ENCODE measurements around the gene HOXB6.

The HOXB6 gene

GRCh38 chr17:48552466-48553189, 52.2 kb downstream of the HOXB6 start:
- peaks cover 2% of the 10 kb centered on the region for H3K79me1 ChIP-seq (ENCODE audit: low read depth, low read length)
- no peak overlapping the region for H3K4me2 ChIP-seq (ENCODE audit: insufficient read depth, low read length, poor library complexity, severe bottlenecking)
- no peak overlapping the region for H3K9ac ChIP-seq (ENCODE audit: low read depth, low read length, poor library complexity)
- no peak overlapping the region for H4K8ac ChIP-seq (ENCODE audit: low read depth, low read length)
- H2BK15ac ChIP-seq (ENCODE audit: low read length): no peak overlapping the region
- no peak overlapping the region for H3K4me3 ChIP-seq (ENCODE audit: low read length in 2 of 2)
- H3K23ac ChIP-seq (ENCODE audit: low read depth, low read length, poor library complexity): peak overlapping the region; percentile 73
- WGBS, 2 donors (ENCODE audit: extremely low coverage in 2 of 2, insufficient read length in 2 of 2, insufficient replicate concordance in 1 of 2): no CpG with 5 or more reads among the region's 11 CpGs
- H3K4ac ChIP-seq (ENCODE audit: low read length): no peak overlapping the region
- no peak overlapping the region for H2BK5ac ChIP-seq (ENCODE audit: low read length)
- H3K27ac ChIP-seq (replicated peaks; ENCODE audit: low read length): no peak overlapping the region
- no peak overlapping the region for H2BK12ac ChIP-seq (ENCODE audit: low read length)
- H3K27me3 ChIP-seq (ENCODE audit: control insufficient read depth in 3 of 3, insufficient read depth in 3 of 3, low read depth in 1 of 3, low read length in 3 of 3): peaks cover 61 to 95% (median 87%) of the 10 kb centered on the region in 3 experiments
- H3K14ac ChIP-seq (ENCODE audit: low read length): peak overlapping the region; percentile 56
- H3K9me3 ChIP-seq (replicated peaks in 1 of 2; ENCODE audit: control insufficient read depth in 2 of 2, insufficient read depth in 1 of 2, low read depth in 1 of 2, low read length in 2 of 2): peaks cover 0 to 6% of the 10 kb centered on the region in 2 donors
- H2AFZ ChIP-seq (ENCODE audit: low read length): no peak overlapping the region
- H2BK120ac ChIP-seq (ENCODE audit: low read depth, low read length): no peak overlapping the region
- no peak overlapping the region for H3K18ac ChIP-seq (ENCODE audit: low read length)
- H3K4me1 ChIP-seq (ENCODE audit: control insufficient read depth in 2 of 2, insufficient read depth in 1 of 2, low read depth in 1 of 2, low read length in 2 of 2): no peaks in the 10 kb centered on the region
- no peak overlapping the region for H4K91ac ChIP-seq (ENCODE audit: low read depth, low read length, poor library complexity)
- no peak for DNase-seq (ENCODE audit: low spot score)
- H2AK5ac ChIP-seq (ENCODE audit: low read depth, low read length): no peak overlapping the region
- H3K36me3 ChIP-seq (replicated peaks in 1 of 2; ENCODE audit: control insufficient read depth in 2 of 2, insufficient read depth in 2 of 2, low read length in 2 of 2): no peaks in the 10 kb centered on the region

- Histone ChIP-seq H3K27ac (replicated peaks; ENCODE audit: low read length) (no peak overlapping the region), H3K4me1 (ENCODE audit: control insufficient read depth in 2 of 2, insufficient read depth in 1 of 2, low read depth in 1 of 2, low read length in 2 of 2) (no peaks in the 10 kb centered on the region), H2BK120ac (ENCODE audit: low read depth, low read length) (no peak overlapping the region), H2BK5ac (ENCODE audit: low read length) (no peak overlapping the region), H3K4ac (ENCODE audit: low read length) (no peak overlapping the region), H3K4me3 (ENCODE audit: low read length in 2 of 2) (no peak overlapping the region), H3K23ac (ENCODE audit: low read depth, low read length, poor library complexity) (peak overlapping the region; percentile 73), H3K4me2 (ENCODE audit: insufficient read depth, low read length, poor library complexity, severe bottlenecking) (no peak overlapping the region), H3K18ac (ENCODE audit: low read length) (no peak overlapping the region), H4K91ac (ENCODE audit: low read depth, low read length, poor library complexity) (no peak overlapping the region), H4K8ac (ENCODE audit: low read depth, low read length) (no peak overlapping the region), H3K9me3 (replicated peaks in 1 of 2; ENCODE audit: control insufficient read depth in 2 of 2, insufficient read depth in 1 of 2, low read depth in 1 of 2, low read length in 2 of 2) (peaks cover 0 to 6% of the 10 kb centered on the region in 2 donors), H2BK12ac (ENCODE audit: low read length) (no peak overlapping the region), H2BK15ac (ENCODE audit: low read length) (no peak overlapping the region), H2AK5ac (ENCODE audit: low read depth, low read length) (no peak overlapping the region), H3K14ac (ENCODE audit: low read length) (peak overlapping the region; percentile 56), H2AFZ (ENCODE audit: low read length) (no peak overlapping the region), H3K79me1 (ENCODE audit: low read depth, low read length) (peaks cover 2% of the 10 kb centered on the region), H3K9ac (ENCODE audit: low read depth, low read length, poor library complexity) (peak overlapping the region; percentile 70), H3K36me3 (replicated peaks in 1 of 2; ENCODE audit: control insufficient read depth in 2 of 2, insufficient read depth in 2 of 2, low read length in 2 of 2) (no peaks in the 10 kb centered on the region), H3K27me3 (ENCODE audit: control insufficient read depth in 3 of 3, insufficient read depth in 3 of 3, low read depth in 1 of 3, low read length in 3 of 3) (peaks cover 57 to 95% (median 87%) of the 10 kb centered on the region in 3 experiments)
- no CpG with 5 or more reads among the region's 47 CpGs for WGBS, 2 donors (ENCODE audit: extremely low coverage in 2 of 2, insufficient read length in 2 of 2, insufficient replicate concordance in 1 of 2)
- no peak for DNase-seq (ENCODE audit: low spot score)
Measured at GRCh38 chr17:48551596-48552465, 53.0 kb downstream of the HOXB6 start.

GRCh38 chr17:48551214-48551555, 53.6 kb downstream of the HOXB6 start:
- no peak overlapping the region for H3K4me3 ChIP-seq (ENCODE audit: low read length in 2 of 2)
- no CpG with 5 or more reads among the region's 19 CpGs for WGBS, 2 donors (ENCODE audit: extremely low coverage in 2 of 2, insufficient read length in 2 of 2, insufficient replicate concordance in 1 of 2)
- H3K4me2 ChIP-seq (ENCODE audit: insufficient read depth, low read length, poor library complexity, severe bottlenecking): no peak overlapping the region
- no peak overlapping the region for H2AK5ac ChIP-seq (ENCODE audit: low read depth, low read length)
- H3K4ac ChIP-seq (ENCODE audit: low read length): no peak overlapping the region
- no peaks in the 10 kb centered on the region for H3K36me3 ChIP-seq (replicated peaks in 1 of 2; ENCODE audit: control insufficient read depth in 2 of 2, insufficient read depth in 2 of 2, low read length in 2 of 2)
- no peak overlapping the region for H3K14ac ChIP-seq (ENCODE audit: low read length)
- H2BK12ac ChIP-seq (ENCODE audit: low read length): no peak overlapping the region
- no peak overlapping the region for H2BK15ac ChIP-seq (ENCODE audit: low read length)
- H4K91ac ChIP-seq (ENCODE audit: low read depth, low read length, poor library complexity): no peak overlapping the region
- H3K9ac ChIP-seq (ENCODE audit: low read depth, low read length, poor library complexity): no peak overlapping the region
- H4K8ac ChIP-seq (ENCODE audit: low read depth, low read length): no peak overlapping the region
- H3K27ac ChIP-seq (replicated peaks; ENCODE audit: low read length): no peak overlapping the region
- peaks cover 2% of the 10 kb centered on the region for H3K79me1 ChIP-seq (ENCODE audit: low read depth, low read length)
- no peak overlapping the region for H2BK5ac ChIP-seq (ENCODE audit: low read length)
- H3K27me3 ChIP-seq (ENCODE audit: control insufficient read depth in 3 of 3, insufficient read depth in 3 of 3, low read depth in 1 of 3, low read length in 3 of 3): peaks cover 56 to 95% (median 87%) of the 10 kb centered on the region in 3 experiments
- H2BK120ac ChIP-seq (ENCODE audit: low read depth, low read length): no peak overlapping the region
- H3K23ac ChIP-seq (ENCODE audit: low read depth, low read length, poor library complexity): no peak overlapping the region
- no peaks in the 10 kb centered on the region for H3K4me1 ChIP-seq (ENCODE audit: control insufficient read depth in 2 of 2, insufficient read depth in 1 of 2, low read depth in 1 of 2, low read length in 2 of 2)
- no peak for DNase-seq (ENCODE audit: low spot score)
- peaks cover 0 to 6% of the 10 kb centered on the region in 2 donors for H3K9me3 ChIP-seq (replicated peaks in 1 of 2; ENCODE audit: control insufficient read depth in 2 of 2, insufficient read depth in 1 of 2, low read depth in 1 of 2, low read length in 2 of 2)
- no peak overlapping the region for H3K18ac ChIP-seq (ENCODE audit: low read length)
- H2AFZ ChIP-seq (ENCODE audit: low read length): no peak overlapping the region

All from neuronal stem cell (in vitro differentiated cells).